HFFc6 (cell line): Measurements from ENCODE around the gene TMEM51. TPM values are rescaled to one million over a fixed set of nuclear protein-coding genes. Genes with fewer than 3 reads are reported as not detected.

Experiments
- DNase-seq: peaks from one replicate; pipeline ENCODE4 v3.0.0-alpha.2; 2018
- H3K27ac Mint-ChIP-seq: 2 replicates; pipeline ENCODE4 v1.8.0; 2020; ENCODE audit warnings: mild to moderate bottlenecking, mixed read lengths
- H3K27me3 Mint-ChIP-seq: 2 replicates; pipeline ENCODE4 v1.8.0; 2021; ENCODE audit warnings: mild to moderate bottlenecking, moderate library complexity, mixed read lengths; ENCODE audit not compliant: insufficient read depth
- H3K36me3 Mint-ChIP-seq: 2 replicates; pipeline ENCODE4 v1.8.0; 2021; ENCODE audit warnings: low read depth, mixed read lengths
- H3K4me1 Mint-ChIP-seq: 2 replicates; pipeline ENCODE4 v1.8.0; 2020; ENCODE audit warnings: low read depth, mixed read lengths
- H3K4me3 Mint-ChIP-seq: 2 replicates; pipeline ENCODE4 v1.8.0; 2020; ENCODE audit warnings: mild to moderate bottlenecking, moderate library complexity, mixed read lengths
- H3K9me3 Mint-ChIP-seq: 2 replicates; pipeline ENCODE4 v1.8.0; 2020; ENCODE audit warnings: mild to moderate bottlenecking, mixed read lengths
- total RNA-seq, 6 experiments: library from RNA; stranded (reverse); fragmentation: NEBNext Ultra II Directional; extraction: Animal tissue kit (Norgen Biotek cat#: 25700); gene quantifications; 2 replicates in 1 of 6; 3 replicates in 5 of 6; pipeline ENCODE4 v1.2.3, GENCODE V29; 2021
- TF ChIP-seq, protein P1 (sequence below): fragments of 200-600 bp; sonication (generic); IDR thresholded peaks from 2 replicates; pipeline ENCODE4 v1.5.0; 2021; ENCODE audit warnings: antibody characterized with exemption, mild to moderate bottlenecking

Gene TMEM51
- total RNA-seq, 6 experiments from 2014 or later, result 4.8 to 6.8 (median 6.6) TPM

DNA sequence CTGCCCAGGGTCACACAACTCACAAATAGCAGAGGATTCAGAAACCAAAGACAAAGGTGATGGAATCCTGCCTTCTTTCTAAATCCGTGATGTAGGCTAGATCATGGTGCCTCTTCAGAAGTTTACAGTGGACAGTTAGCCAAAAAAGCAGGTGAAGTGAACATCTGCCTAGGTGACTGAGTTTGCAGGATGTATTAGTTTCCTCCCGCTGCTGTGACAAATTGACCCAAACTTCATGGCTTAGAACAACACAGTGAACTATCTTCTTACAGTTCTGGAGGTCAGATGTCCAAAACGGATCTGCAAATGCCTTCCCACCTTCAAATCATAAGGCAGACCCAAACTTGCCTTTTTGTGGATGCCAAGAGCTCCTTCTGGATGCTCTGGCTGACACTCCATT is 3.2 kb upstream of the TMEM51 start:
- Mint-ChIP-seq H3K36me3 (no peaks in the 10 kb centered on the region), H3K4me1 (peaks cover 12% of the 10 kb centered on the region), H3K4me3 (no peak overlapping the region), H3K27me3 (peaks cover 33% of the 10 kb centered on the region), H3K9me3 (peaks cover 5% of the 10 kb centered on the region; the same call in 1 of the 2 replicates), H3K27ac (no peak overlapping the region)
- DNase-seq, result no peak
- TF ChIP-seq, protein P1, sequence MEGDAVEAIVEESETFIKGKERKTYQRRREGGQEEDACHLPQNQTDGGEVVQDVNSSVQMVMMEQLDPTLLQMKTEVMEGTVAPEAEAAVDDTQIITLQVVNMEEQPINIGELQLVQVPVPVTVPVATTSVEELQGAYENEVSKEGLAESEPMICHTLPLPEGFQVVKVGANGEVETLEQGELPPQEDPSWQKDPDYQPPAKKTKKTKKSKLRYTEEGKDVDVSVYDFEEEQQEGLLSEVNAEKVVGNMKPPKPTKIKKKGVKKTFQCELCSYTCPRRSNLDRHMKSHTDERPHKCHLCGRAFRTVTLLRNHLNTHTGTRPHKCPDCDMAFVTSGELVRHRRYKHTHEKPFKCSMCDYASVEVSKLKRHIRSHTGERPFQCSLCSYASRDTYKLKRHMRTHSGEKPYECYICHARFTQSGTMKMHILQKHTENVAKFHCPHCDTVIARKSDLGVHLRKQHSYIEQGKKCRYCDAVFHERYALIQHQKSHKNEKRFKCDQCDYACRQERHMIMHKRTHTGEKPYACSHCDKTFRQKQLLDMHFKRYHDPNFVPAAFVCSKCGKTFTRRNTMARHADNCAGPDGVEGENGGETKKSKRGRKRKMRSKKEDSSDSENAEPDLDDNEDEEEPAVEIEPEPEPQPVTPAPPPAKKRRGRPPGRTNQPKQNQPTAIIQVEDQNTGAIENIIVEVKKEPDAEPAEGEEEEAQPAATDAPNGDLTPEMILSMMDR, result no peak

DNA sequence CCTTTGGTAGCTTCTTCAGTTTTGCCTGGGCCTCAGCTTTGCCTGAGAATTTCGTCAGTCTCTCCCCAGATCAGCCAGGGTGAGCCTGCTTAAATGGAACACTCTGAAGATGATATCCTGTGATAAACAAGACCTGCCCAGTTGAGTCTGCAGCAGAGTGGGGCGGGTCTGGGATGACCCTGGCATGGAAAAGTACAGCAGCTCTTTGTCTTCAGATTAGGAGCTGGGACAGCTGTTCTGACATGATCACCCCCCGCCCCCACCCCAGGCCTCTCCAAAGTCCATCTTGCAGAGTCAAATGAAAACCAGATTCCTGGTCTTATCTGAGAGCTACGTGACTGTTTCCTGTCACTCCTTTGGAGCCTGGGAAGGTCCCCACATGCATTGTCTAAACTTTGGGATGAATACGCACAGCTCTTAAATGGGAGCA is 2.2 kb upstream of the TMEM51 start:
- Mint-ChIP-seq H3K4me3 (no peak overlapping the region), H3K36me3 (no peaks in the 10 kb centered on the region), H3K27me3 (peaks cover 26% of the 10 kb centered on the region), H3K9me3 (peaks cover 5% of the 10 kb centered on the region; the same call in 1 of the 2 replicates), H3K27ac (no peak overlapping the region), H3K4me1 (peaks cover 22% of the 10 kb centered on the region)
- no peak for DNase-seq
- TF ChIP-seq, protein P1, result no peak

DNA sequence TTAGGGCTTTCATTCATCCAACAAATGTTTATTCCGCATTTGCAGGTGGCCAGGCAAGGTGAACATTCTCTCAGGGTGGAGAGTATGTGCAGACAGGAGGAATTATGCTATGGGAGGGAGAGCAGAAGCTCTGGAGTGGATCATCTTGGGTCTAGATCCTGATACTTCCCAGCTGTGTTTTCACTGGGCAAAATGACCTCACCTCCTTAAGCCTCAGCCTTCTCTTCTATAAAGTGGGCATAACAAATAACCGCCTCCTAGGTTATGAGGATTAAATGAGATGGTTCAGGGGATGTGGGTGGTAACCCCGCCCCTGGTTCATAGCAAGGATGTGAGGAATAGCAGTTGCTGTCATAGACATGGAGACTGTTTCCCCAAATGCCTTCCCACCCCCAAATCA is 1.7 kb upstream of the TMEM51 start:
- H3K4me3 Mint-ChIP-seq, result no peak overlapping the region

DNA sequence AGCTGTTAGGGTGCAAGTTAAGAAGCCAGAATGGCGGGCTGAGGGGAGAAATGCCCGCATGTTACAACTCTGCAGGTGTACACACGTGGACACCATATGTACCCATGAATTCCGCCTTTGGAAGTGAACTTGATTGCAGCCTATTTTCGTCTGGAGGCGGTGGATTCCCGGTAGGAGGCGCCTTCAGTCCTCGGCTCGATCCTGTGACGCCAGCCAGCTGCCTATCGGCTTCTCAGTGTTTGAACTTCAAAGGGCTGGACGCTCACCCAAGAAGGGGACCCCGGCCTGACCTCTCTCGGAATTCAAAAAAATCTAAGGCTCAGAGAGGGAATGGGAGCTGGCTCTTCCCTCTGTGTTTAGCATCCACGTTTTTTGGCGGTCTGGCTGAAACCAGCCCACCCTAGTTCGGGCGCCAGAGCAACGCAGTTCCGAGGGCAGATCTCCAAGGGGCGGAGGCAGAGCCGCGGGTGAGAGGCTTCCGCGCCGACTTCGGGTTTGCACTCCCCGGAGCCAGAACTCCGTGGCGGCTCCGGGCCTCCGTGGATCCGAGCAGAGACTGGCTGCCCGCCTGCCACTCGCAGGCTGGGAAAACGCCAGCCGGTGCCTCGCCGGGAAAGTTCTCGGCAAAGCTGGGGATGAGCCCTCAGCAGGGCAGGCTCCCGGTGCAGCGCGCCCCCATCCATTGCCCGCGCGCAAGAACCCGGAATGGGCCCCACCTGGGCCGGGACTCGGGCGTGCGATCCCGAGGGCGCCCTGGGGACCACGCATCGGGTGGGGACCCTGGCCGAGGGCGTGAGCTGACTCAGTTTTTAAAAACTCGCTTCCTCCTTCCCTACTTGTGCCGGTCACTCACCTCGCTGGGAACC is 996 bp upstream of the TMEM51 start:
- peaks cover 17% of the 10 kb centered on the region for H3K27me3 Mint-ChIP-seq
- TF ChIP-seq, protein P1, result peak; percentile 84

More for the DNA sequence above, 1.7 kb upstream of the TMEM51 start:
- H3K4me1 Mint-ChIP-seq, result peaks cover 26% of the 10 kb centered on the region
- H3K27me3 Mint-ChIP-seq, result peaks cover 22% of the 10 kb centered on the region
- TF ChIP-seq, protein P1, result no peak
- no peak for DNase-seq
- H3K27ac Mint-ChIP-seq, result peak overlapping the region; percentile 84; the same call in 1 of the 2 replicates
- no peaks in the 10 kb centered on the region for H3K36me3 Mint-ChIP-seq
- H3K9me3 Mint-ChIP-seq, result peaks cover 5% of the 10 kb centered on the region; the same call in 1 of the 2 replicates

DNA sequence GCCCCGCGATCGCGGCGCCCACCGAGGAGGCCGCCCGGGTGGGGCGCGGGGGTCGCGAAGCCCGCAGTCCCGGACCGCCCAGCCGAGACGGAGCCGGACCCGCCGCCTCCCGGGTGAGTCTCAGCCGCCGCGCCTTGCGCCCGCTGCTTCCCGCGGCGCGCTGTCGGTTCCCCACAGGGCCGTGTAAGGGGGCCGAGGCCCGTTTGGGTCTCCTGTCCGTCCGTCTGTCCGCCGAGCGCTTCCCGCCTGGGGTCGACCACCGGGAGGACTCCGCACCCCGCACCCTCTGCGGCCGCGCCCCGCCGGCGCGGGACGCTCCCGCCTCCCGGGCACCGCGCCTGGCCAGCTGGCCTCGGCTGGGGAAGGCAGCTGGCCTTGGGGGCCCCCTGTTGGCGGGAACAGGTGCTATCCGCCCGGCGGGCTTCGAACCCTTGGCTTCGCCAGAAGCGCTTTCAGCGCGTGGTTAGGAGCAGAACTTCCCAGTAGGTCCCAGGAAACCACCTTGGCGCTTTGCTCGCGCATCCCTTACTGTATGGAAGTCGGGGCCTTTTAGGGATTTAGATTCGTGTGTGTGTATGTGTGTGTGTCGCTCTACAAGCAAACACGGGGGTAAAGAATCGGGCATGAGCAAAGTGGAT is 414 bp downstream of the TMEM51 start:
- peaks cover 5% of the 10 kb centered on the region; the same call in 1 of the 2 replicates for H3K9me3 Mint-ChIP-seq
- peak overlapping the region; percentile 91 for H3K4me3 Mint-ChIP-seq

More for the DNA sequence above, 996 bp upstream of the TMEM51 start:
- Mint-ChIP-seq H3K9me3 (peaks cover 5% of the 10 kb centered on the region; the same call in 1 of the 2 replicates), H3K4me3 (peak overlapping the region; percentile 88), H3K4me1 (peaks cover 32% of the 10 kb centered on the region), H3K27ac (peak overlapping the region; percentile 84), H3K36me3 (no peaks in the 10 kb centered on the region)
- peak; percentile 84 for DNase-seq

More for the DNA sequence above, 414 bp downstream of the TMEM51 start:
- H3K27me3 Mint-ChIP-seq, result peaks cover 7% of the 10 kb centered on the region; the same call in 1 of the 2 replicates
- TF ChIP-seq, protein P1, result peak; percentile 86
- peak; percentile 26 for DNase-seq
- no peaks in the 10 kb centered on the region for H3K36me3 Mint-ChIP-seq
- peaks cover 46% of the 10 kb centered on the region for H3K4me1 Mint-ChIP-seq
- peak overlapping the region; percentile 82 for H3K27ac Mint-ChIP-seq
